Endometrial microvascular endothelial cells (primary cell): ENCODE data around the gene TRIM67. TPM values are rescaled to one million over a fixed set of nuclear protein-coding genes. Genes with fewer than 3 reads are reported as not detected.
"Not testable (repeated sequence)": the region's sequence is repeated elsewhere in the genome, so short reads cannot be mapped to it uniquely, and the experiment has no call there.

Experiments used
- in situ Hi-C: cut with HindIII; loops from 2 replicates; pipeline ENCODE4 v1.10.0; 2017; ENCODE audit warnings: low sequenced_read_pairs, low pct_unique_long_range_greater_than_20kb; ENCODE audit errors: inconsistent ontology term
- total RNA-seq: library from RNA; depleted of rRNA; stranded (reverse); fragments of >200 nt; gene quantifications from one replicate; pipeline ENCODE4 v1.2.3, GENCODE V29; 2015; ENCODE audit errors: inconsistent ontology term

The TRIM67 gene
- total RNA-seq, 1 donor from 2014 or later = not detected

DNA sequence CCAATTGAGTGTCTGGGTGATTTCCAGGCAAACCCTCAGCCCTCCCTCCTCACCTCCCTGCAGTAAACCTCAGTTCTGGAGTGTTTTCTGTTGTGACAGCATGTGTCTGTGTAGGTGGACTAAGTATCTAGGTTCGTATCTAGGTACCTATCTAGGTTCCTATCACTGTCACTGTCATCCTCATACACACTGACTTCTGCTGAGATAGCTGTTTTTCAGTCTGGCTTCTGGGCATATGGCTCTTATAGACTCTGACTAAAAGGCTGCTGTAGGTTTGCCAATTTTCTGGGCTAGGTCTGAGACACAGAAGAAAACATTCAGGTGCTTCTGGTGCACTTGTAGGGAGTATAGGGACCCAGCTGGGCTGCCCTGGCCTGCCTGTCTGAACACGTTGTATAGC lies 8.1 kb upstream of the TRIM67 start:
- in situ Hi-C loops = no loop called here

DNA sequence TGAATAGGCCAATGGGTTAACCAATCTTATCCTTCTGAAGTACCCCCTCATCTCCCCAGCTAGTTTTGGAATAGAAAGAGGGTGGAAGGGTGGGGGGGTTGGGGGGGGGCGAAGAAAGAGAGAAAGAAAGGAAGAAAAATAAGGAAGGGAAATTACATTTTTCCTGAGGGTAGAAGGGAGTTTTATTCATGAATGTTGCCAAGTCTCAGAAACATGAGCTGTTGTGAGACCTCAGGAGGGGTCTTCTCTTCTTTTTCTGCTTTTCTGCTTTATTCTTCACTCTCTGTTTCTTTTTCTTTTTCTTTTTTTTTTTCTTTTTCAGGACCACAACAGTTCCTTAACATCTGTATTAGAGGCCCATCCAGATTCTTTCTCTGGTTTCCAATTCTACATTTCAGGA lies 6.0 kb upstream of the TRIM67 start:
- in situ Hi-C loops = no loop called here

DNA sequence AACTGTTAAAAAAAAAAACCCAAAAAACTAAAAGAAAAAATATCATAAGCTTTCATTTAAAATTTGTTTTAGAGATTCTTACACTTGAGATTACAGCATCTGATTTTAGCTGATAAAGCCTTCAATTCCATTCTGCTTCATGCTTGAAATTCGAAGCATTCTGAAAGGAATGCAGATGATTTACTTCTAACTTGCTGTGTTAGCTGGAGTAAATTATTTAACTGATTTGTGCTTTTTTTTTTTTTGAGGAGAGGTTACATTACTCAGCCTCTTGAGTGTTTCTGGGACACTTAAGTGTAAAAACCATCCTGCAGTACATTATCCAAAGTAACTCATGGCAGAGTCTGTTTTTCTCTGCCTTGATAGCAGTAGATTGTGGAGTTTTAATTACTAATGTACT lies 4.5 kb upstream of the TRIM67 start:
- in situ Hi-C loops = no loop called here

DNA sequence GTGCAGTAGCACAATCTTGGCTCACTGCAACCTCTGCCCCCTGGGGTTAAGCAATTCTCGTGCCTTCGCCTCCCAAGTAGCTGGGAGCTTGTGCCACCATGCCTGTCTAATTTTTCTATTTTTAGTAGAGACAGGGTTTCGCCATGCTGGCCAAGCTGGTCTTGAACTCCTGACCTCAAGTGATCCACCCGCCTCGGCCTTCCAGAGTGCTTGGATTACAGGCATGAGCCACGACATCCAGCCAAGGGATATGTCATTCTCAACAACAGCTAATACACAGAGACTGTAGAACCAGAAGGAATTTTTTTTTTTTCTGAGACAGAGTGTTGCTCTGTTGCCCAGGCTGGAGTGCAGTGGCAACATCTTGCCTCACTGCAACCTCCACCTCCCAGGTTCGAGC lies 3.7 kb upstream of the TRIM67 start:
- in situ Hi-C loops = not testable (repeated sequence)

DNA sequence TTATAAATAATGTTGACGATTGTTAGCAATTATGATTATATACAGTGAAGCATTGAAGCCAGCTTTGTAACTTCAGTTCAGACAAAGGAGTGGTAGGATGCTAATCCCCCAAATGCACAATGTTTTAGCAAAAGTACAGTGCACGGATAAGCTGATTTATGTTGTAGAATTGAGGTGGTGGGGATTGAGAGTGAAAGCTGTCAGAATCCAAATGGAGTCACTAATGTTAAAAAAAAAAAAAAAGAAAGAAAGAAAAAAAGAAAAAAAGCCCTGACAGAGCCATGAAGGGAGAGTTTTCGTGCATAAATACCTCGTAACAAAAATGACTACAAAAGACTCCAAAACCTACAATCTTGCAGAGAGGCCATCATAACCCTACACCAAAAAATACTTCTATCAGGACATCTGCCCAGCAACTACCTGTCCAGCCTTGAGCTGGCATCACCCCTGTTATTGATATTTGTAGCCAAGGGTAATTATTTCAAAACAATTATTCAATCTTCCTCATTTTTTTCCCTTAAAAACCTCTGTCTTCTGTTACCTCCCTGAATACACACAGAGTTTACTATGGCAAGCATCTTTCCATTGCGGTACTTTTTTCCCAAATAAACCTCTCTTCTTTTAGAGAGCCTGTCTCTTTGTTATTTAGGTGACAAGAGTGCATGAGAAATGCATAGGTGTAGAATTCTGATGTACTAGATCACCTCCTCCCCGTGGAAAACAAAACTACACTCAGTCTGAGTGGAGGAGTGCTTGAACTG lies 2.5 kb upstream of the TRIM67 start:
- in situ Hi-C loops = no loop called here

DNA sequence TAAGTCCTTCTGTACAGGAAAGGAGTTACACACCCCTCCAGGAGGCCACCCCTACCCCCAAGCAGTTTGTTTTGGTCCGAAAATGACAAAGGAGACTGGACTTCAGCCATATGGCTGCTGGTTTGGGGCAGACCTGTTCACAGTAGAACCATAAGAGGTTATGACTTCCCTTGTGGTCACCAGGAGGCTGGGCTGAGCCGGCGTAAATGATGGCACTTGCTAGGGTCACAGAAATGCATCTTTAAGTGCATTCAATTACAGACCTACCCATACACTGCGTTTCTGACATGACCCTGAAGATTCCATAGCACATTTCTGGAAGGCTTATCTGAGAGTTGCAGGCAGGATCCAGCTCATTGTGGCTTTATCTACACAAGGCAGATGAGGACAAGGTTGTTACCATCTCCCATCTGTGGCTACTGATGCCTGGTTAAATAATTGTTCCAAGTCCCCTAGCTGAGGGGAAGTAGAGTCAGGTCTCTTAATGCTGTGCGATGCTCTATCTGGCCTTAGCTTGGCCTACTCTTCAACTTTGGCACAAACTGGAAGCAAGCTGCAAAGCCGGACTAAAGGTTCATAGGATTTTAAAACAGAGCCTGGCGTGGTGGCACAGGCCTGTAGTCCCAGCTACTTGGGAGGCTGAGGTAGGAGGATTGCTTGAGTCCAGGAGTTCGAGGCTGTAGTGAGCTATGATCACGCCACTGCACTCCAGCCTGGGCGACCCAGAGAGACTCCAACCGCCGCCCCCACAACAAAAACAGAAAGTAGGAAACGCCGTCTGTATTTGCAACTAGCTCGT lies 1.7 kb upstream of the TRIM67 start:
- in situ Hi-C loops = no loop called here

DNA sequence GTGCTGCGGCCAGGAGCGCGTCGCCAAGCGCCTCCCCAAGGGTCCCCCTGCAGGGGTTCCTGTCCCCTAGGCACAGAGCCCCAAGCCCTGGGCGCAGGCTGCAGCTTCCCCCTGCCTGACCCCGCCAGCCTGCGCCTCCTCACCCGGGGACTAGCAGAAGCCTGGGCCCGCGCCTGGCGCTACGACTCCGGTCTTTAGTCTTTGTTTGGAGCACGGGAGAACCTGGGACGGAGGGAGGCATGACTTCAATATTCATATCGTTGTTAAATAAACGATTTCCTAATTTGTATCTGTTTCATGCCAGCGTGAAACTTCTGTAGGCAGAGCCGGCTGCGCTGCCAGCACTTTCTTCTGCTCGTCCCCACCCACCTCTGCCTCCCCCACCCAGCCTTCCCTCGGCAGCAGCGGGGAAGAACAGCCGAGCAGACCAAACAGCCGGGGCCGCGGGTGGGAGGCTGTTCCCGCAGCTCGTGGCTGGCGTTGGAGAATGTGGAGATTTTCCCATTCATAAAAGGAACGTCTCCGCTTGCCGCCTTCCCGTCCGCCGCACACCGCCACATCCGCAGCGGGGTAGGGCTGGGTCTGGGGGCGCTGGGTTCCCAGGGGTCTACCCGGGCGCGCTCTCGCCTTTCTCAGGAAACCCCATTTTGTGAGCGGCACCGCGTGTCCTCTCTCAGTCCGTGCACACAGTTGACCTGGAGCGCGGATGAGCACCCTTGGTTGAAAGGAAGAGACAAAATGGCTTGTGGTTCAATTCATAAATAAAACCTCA lies 777 bp upstream of the TRIM67 start:
- in situ Hi-C loops = no loop called here

DNA sequence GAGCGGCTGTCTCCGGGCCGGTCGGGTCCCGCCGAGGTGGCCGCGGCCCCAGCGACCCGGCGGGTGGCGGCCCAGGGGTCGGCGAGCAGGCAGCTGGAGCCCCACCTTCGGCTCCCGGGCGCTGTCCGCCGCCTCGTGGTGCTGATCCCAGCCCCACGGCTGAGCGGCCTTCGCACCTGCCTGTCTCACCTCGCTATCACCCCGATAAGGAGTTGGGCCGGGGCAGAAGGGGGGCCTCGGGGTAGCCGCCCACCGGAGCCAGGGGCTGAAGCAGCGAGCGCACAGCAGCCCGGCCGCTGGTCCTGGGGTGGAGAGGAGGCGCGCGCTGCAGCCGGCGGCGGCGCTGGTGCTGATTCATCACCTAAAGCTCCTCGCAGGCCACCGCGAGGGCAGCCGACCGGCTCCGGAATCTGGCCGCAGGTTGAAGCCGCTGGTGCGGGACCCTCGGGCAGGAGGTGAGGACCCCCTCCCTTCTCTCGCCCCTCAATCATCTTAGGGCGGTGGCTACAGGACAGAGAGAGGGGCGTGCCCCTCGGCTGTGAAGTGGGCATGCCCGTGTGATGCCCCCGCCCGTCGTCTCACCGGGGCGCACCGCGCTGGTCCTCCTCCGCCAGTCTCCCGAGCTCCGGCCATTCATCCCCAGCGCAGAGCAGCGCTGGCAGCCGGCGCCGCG lies 575 bp downstream of the TRIM67 start:
- in situ Hi-C loops = no loop called here

DNA sequence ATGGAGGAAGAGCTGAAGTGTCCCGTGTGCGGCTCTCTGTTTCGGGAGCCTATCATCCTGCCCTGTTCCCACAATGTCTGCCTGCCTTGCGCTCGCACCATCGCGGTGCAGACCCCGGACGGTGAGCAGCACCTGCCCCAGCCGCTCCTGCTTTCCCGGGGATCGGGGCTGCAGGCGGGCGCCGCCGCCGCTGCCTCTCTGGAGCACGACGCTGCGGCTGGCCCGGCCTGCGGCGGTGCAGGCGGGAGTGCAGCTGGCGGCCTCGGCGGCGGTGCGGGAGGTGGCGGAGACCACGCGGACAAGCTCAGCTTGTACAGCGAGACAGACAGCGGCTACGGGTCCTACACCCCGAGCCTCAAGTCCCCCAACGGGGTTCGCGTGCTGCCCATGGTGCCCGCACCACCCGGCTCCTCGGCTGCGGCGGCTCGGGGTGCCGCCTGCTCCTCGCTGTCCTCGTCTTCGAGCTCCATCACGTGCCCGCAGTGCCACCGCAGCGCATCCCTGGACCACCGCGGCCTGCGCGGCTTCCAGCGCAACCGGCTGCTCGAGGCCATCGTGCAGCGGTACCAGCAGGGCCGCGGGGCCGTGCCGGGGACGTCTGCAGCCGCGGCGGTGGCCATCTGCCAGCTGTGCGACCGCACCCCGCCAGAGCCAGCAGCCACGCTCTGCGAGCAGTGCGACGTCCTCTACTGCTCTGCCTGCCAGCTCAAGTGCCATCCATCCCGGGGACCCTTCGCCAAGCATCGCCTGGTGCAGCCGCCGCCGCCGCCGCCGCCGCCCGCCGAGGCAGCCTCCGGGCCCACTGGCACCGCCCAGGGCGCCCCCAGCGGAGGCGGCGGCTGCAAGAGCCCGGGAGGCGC lies 1.3 kb downstream of the TRIM67 start:
- in situ Hi-C loops = no loop called here

DNA sequence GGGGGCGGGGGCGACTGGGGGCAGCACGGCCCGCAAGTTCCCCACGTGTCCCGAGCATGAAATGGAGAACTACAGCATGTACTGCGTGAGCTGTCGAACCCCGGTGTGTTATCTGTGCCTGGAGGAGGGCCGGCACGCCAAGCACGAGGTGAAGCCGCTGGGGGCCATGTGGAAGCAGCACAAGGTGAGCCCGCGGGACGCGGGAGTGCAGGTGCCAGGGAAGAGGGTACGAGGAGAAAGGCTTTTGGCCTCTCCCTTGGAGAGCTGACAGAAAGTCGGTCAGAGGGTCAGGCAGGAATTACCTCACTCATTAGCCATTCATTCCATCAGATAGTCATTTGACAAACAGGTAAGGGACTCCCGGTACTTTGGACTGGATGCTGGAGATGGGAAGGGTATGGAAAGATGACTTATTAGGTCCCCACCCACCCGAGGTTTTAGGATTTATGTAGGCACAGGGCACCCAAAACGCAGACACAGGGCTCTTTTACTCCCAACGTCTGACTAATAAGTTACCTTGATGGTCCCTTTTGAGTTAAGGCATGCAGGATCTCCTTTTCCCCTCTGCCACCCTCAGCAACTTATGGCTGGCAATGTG lies 2.1 kb downstream of the TRIM67 start:
- in situ Hi-C loops = no loop called here

DNA sequence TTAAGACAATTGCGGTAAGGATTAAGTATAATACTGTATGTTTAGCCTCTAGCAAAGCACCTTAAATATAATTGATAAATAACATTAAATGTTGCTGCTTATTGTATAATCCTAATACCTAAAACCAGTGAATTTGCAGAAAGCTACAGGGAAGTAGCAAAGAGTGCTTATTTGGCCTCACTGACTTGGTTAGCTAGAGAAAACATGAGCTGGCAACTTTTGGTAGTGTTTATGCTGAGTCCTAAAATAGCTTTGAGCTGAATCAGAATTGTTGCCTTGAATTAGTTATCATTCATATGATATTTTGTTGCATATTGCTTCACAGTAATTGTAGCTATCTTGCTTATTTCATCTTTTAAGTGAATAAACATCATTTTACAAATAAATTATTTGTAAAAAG lies 3.5 kb downstream of the TRIM67 start:
- in situ Hi-C loops = no loop called here

DNA sequence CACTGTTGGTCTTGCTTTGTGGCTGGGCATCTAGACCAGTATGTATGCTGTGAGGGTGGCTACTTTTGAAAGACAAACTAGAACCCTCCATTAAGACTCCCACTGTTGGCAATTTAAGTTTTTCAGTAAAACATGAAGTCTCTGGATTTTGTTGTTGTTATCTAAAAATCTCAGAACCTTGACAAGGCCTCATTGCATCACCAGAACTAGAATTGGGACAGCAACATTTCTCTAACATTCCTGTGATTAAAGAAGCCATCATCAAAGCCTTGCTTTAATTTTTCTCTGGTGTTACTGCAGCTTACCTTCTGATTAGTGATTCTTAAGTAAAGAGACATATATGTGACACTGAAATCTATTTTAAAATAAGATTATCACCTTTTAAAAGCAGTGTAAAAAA lies 4.5 kb downstream of the TRIM67 start:
- in situ Hi-C loops = no loop called here

DNA sequence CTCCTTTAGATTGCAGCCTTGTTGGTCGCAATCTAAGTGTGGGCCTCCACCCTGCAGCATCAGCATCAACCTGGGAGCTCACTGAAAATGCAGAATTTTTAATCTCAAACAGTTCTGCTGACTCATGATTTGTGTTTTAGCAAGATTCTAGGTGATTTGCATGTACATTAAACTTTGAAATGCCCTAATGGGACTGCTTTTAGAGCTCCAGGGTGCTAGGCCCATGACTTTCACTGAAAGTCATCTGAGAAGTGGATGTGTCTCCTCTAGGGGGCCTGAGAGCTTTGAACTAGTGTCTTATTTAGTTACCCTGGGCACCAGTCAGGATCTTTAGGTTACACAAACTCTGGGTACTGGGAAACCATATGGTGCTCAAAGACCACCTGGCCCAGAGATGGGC lies 9.0 kb downstream of the TRIM67 start:
- in situ Hi-C loops = no loop called here

DNA sequence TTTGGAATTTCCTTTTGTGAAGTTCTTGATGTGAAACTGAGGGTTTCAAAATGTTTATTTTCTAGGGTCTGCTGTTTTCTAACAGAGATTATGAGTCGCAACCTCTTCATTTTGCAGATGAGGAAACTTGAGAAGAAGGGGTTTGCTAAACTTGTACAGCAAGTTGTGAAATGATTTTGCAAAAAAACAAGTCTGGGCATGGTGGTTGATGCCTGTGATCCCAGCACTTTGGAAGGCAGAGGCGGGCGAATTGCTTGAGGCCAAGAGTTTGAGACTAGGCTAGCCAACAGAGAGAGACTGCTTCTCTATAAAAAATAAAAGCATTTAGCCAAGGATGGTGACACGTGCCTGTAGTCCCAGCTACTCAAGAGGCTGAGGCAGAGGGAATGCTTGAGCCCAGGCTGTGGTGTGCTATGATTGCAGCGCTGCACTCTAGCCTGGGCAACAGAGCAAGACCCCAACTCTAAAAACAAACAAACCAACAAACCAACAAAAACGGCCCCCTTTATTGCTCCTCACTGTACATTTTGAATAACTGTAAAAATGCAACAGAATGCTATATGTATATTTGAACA lies 9.9 kb downstream of the TRIM67 start:
- in situ Hi-C loops = no loop called here

DNA sequence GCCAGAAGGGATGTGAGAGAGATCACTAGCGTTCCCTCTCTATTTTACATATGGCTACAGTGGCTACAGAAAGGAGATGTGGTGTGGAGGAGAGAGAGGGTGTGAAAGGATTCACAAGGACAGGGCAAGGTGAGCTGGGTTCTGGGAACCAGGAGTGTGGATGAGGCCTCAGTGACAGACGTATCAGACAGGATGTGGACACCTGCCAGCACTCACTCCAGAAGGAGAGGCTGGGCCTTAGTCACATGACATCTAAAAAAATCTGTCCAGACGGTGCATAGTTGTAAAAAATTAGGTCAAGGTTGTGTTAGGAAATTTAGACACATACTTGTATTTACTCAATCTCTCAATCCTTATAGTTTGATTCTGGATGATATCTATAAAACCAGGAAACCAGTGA lies 10.6 kb downstream of the TRIM67 start:
- in situ Hi-C loops = no loop called here

DNA sequence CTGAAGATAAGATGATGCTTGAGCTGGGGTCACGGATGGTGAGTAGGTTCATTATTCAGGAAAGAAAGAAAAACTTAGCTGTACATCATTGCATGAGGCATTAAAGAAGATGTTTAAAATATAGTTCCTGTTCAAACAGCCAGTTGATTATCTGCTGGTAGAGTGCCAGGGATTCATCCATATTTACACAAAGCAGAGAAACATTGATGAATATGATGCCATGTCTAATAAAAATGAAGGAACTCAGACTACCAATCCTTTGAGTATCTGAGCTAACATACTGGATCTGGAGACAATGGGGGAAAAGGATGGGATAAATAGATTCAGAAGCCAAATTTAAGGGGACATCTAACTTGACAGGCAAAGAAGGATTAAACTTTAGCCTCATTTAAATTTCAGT lies 14.6 kb downstream of the TRIM67 start:
- in situ Hi-C loops = no loop called here

DNA sequence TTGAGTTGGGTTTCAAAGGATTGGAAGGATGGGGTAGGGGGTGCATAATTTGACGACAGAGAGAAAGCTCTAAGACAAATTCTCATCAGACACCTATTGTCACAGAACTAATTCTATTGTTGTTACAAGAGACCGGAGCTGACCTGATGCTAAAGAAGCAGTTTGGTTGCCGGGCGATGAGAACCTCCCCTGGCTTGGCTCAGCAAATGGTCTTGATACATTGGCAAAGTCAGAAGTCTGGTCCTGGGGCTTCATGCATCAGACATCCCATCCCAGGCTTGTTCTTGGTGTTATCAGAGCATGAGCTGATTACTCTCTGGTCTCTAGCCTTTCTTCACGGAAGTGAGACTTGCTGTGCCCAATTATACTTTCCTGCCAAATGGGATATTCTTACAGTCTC lies 15.4 kb downstream of the TRIM67 start:
- in situ Hi-C loops = no loop called here

DNA sequence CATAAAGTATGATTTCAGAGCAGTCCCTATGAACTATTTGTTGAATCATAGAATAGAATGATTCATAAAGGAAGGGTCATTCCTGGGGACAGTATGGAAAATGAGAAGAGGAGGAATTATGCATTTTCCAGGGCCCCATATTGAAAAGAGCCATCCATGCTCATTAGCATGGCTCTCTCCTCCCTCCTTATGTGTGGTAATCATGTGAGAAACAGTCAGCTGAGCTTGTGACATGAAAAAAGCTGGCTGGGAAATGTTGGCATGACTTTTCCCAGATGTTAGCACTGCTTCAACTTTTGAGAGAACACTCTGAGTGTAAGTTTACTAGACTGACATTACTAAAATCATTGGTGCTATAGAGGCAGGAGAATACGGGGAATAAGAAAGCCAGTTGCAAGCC lies 16.1 kb downstream of the TRIM67 start:
- in situ Hi-C loops = no loop called here
